T-cell (primary cell): ENCODE data around the gene CHIT1. TPM values are rescaled to one million over a fixed set of nuclear protein-coding genes. Genes with fewer than 3 reads are reported as not detected.
"Not testable (repeated sequence)": the region's sequence is repeated elsewhere in the genome, so short reads cannot be mapped to it uniquely, and the experiment has no call there.

Experiments
- ATAC-seq, 4 experiments: fragments of 200-7000 bp in 3 of 4; fragments of 150-1000 bp in 1 of 4; cut with Tn5 transposase; replicated peaks in 1 of 4; 1 replicate in 3 of 4; 2 replicates in 1 of 4; pipeline ENCODE4 v1.10.0; 2021; ENCODE audit warnings: moderate library complexity in 3 of 4, mild to moderate bottlenecking in 2 of 4, moderate number of reproducible peaks in 1 of 4
- CTCF ChIA-PET, 2 donors: fragments of 300-600 bp; sonication (Branson Sonifier 250); formaldehyde crosslinking; loops; one replicate each; lab custom pipeline; 2022; ENCODE audit warnings: antibody characterized with exemption in 2 of 2; lab: Charles Lee
- POLR2A ChIA-PET, 2 donors: fragments of 300-600 bp; sonication (Branson Sonifier 250); formaldehyde crosslinking; loops; one replicate each; lab custom pipeline; 2022; ENCODE audit warnings: antibody characterized with exemption in 2 of 2; lab: Charles Lee
- DNase-seq, 35 experiments: peaks; one replicate each; pipeline versions ENCODE4 v3.0.0 to v3.0.0-alpha.2; 2013 to 2023
- H3K27ac ChIP-seq: one replicate; pipeline ENCODE4 v1.5.1; 2013; ENCODE audit warnings: low read length
- H3K27me3 ChIP-seq, 2 experiments: replicated peaks in 1 of 2; 1 replicate in 1 of 2; 2 replicates in 1 of 2; pipeline versions ENCODE4 v1.6.1 to v1.7.0; 2013; ENCODE audit warnings: low read length in 1 of 2, mixed read lengths in 1 of 2; ENCODE audit not compliant: control insufficient read depth in 2 of 2, insufficient read depth in 2 of 2; ENCODE audit errors: extremely low read depth in 1 of 2
- H3K36me3 ChIP-seq, 2 donors: 1 replicate in 1 of 2; 2 replicates in 1 of 2; pipeline versions ENCODE4 v1.6.1 to v1.7.0; 2013; ENCODE audit warnings: low read length in 1 of 2; ENCODE audit not compliant: control insufficient read depth in 2 of 2, insufficient read depth in 1 of 2; ENCODE audit errors: extremely low read depth in 1 of 2
- H3K4me1 ChIP-seq, 2 experiments: 1 replicate in 1 of 2; 2 replicates in 1 of 2; pipeline versions ENCODE4 v1.6.1 to v1.7.0; 2013; ENCODE audit warnings: low read length in 2 of 2, mixed read lengths in 1 of 2; ENCODE audit not compliant: insufficient read depth in 2 of 2, control insufficient read depth in 1 of 2; ENCODE audit errors: extremely low read depth in 1 of 2
- H3K4me3 ChIP-seq, 2 donors: 1 replicate in 1 of 2; 2 replicates in 1 of 2; pipeline versions ENCODE4 v1.5.1 to v1.7.0; 2013; ENCODE audit warnings: mild to moderate bottlenecking in 2 of 2, low read length in 1 of 2, moderate library complexity in 1 of 2; ENCODE audit not compliant: control insufficient read depth in 1 of 2; ENCODE audit errors: extremely low read depth in 1 of 2
- H3K9me3 ChIP-seq: 2 replicates; pipeline ENCODE4 v1.7.0; 2013
- H3K27ac Mint-ChIP-seq, 2 donors: one replicate each; pipeline ENCODE4 v1.8.0; 2020 to 2021; ENCODE audit warnings: mild to moderate bottlenecking in 2 of 2, mixed read lengths in 2 of 2
- H3K27me3 Mint-ChIP-seq, 2 donors: one replicate each; pipeline ENCODE4 v1.8.0; 2021 to 2022; ENCODE audit warnings: mixed read lengths in 2 of 2
- H3K36me3 Mint-ChIP-seq: one replicate; pipeline ENCODE4 v1.8.0; 2021; ENCODE audit warnings: mixed read lengths
- H3K4me1 Mint-ChIP-seq, 3 donors: one replicate each; pipeline ENCODE4 v1.8.0; 2020 to 2022; ENCODE audit warnings: mixed read lengths in 3 of 3, mild to moderate bottlenecking in 1 of 3
- H3K4me3 Mint-ChIP-seq, 3 donors: one replicate each; pipeline ENCODE4 v1.8.0; 2020 to 2022; ENCODE audit warnings: mild to moderate bottlenecking in 3 of 3, mixed read lengths in 3 of 3, moderate library complexity in 3 of 3
- H3K9me3 Mint-ChIP-seq, 3 donors: one replicate each; pipeline ENCODE4 v1.8.0; 2020 to 2022; ENCODE audit warnings: mixed read lengths in 3 of 3
- WGBS: methylation state at CpG from one replicate; pipeline ENCODE4 v1.1.5; 2013; ENCODE audit warnings: missing lambda C conversion rate; ENCODE audit not compliant: insufficient coverage; 5-methylcytosine and 5-hydroxymethylcytosine counted together
- total RNA-seq, 35 experiments: library from RNA in 6 of 35; stranded (reverse) in 6 of 35; fragments of 120-200 nt in 1 of 35; gene quantifications; one replicate each; pipeline versions ENCODE4 v1.2.1 to v1.2.4 and lab custom pipeline; 2013 to 2026

The CHIT1 gene
- total RNA-seq, 5 donors from 2014 or later (not counting 1 experiment from before 2014, with no cell fraction given), result 0.12 to 2.3 (median 0.92) TPM; not detected in 1

DNA sequence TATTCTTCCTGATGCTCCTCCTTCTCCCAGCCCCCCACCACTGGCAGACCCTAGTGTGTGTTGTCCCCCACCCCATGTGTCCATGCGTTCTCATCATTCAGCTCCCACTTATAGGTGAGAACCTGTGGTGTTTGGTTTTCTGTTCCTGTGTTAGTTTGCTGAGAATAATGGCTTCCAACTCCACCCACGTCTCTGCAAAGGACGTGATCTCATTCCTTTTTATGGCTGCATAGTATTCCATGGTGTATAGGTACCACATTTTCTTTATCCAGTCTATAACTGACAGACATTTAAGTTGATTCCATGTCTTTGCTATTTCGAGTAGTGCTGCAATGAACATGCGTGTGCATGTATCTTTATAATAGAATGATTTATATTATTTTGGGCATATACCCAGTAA, 12.2 kb upstream of the CHIT1 start:
- H3K4me3 Mint-ChIP-seq, H3K4me1 Mint-ChIP-seq, H3K9me3 Mint-ChIP-seq, CTCF ChIA-PET, H3K4me1 ChIP-seq, H3K27ac Mint-ChIP-seq, H3K9me3 ChIP-seq, POLR2A ChIA-PET, DNase-seq, H3K4me3 ChIP-seq, H3K36me3 ChIP-seq, ATAC-seq, H3K36me3 Mint-ChIP-seq, H3K27ac ChIP-seq: not testable (repeated sequence)
- peaks cover 0 to 14% of the 10 kb centered on the region in 2 experiments for H3K27me3 ChIP-seq
- H3K27me3 Mint-ChIP-seq, result peaks cover 21 to 43% of the 10 kb centered on the region in 2 donors
- no CpG with 5 or more reads among the region's 5 CpGs for WGBS

DNA sequence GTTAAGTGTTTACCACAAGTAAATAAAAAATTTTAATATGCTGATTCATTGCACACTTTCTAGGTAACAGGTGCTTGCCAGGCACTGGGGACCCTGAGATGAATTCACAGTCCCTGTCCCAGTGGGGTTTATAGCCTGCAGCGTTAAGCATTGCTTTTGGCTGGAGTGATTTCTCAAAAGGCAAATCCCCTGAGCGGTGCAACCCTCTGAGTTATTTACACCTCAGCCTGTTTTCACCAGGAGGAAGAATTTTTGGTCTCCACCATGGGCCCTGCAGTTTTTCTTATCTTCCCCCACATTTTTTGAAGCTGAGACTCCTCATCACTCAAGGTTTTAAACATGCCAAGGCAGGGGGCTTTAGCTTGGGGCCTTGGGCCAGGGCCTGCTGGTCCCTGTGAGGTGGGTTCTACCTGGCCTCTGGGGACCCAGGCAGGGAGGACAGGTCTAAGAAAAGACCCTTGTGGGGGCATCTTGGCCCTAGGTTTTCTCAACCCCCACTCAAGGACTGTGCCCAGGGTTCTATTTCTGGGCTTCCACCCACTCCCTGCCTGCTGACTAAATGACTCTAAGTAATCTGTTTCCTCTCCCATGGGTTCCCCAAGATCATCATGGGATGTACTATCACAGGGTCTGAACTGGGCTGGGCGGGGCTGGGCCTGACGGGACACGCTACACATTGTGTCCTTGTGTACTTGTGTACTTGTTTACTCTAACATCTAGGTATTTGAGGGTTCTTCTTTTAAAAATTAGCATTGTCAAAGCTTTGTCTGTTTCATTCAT, 10.2 kb upstream of the CHIT1 start:
- Mint-ChIP-seq H3K4me1 (no peaks in the 10 kb centered on the region), H3K27ac (no peak overlapping the region), H3K9me3 (peaks cover 7 to 21% (median 10%) of the 10 kb centered on the region in 3 donors), H3K4me3 (no peak overlapping the region), H3K36me3 (no peaks in the 10 kb centered on the region), H3K27me3 (peaks cover 21 to 36% of the 10 kb centered on the region in 2 donors)
- DNase-seq, result no peak
- Histone ChIP-seq H3K27ac (no peak overlapping the region), H3K4me1 (no peaks in the 10 kb centered on the region), H3K36me3 (no peaks in the 10 kb centered on the region), H3K9me3 (no peaks in the 10 kb centered on the region), H3K27me3 (peaks cover 0 to 16% of the 10 kb centered on the region in 2 experiments), H3K4me3 (no peak overlapping the region)
- ATAC-seq, result no peak
- ChIA-PET CTCF (no interaction called here), POLR2A (no interaction called here)
- no CpG with 5 or more reads among the region's 5 CpGs for WGBS

DNA sequence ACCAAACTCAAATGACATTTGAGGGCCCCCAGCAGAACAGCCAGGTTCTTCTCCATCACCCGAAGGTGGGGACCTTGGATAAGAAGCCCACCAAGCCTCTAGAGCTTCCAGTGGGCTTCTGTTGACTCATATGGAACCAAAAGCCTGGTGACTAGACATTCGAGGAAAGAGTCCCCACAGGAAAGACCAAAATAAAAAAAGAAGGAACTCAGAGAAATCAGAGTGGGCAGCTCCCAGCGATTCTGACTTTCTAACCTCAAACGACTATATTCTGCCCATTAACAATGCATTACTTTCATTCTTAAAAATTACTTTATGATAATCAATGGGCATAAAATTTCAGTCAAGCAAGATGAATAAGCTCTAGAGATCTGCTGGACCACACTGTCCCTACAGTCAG, 9.6 kb upstream of the CHIT1 start:
- no peak overlapping the region for H3K4me3 ChIP-seq
- H3K4me1 ChIP-seq, result no peaks in the 10 kb centered on the region
- H3K36me3 ChIP-seq, result no peaks in the 10 kb centered on the region
- H3K9me3 Mint-ChIP-seq, result peaks cover 8 to 28% (median 14%) of the 10 kb centered on the region in 3 donors
- peaks cover 3% of the 10 kb centered on the region for H3K36me3 Mint-ChIP-seq
- CTCF ChIA-PET, result interaction anchor here in 1 of 2 donors (0.5 kb wide), 1 partner anchor 28 kb away, joined by 3 read pairs; no protein-coding TSS in a partner anchor
- ATAC-seq (no peak), DNase-seq (no peak)
- H3K9me3 ChIP-seq, result no peaks in the 10 kb centered on the region
- no peaks in the 10 kb centered on the region for H3K4me1 Mint-ChIP-seq
- H3K27ac Mint-ChIP-seq, result no peak overlapping the region
- H3K27me3 ChIP-seq, result peaks cover 0 to 16% of the 10 kb centered on the region in 2 experiments
- POLR2A ChIA-PET, result no interaction called here
- H3K27ac ChIP-seq, result no peak overlapping the region
- no peak overlapping the region for H3K4me3 Mint-ChIP-seq
- 45% methylated on average over 2 of the region's 4 CpGs for WGBS
- peaks cover 21 to 36% of the 10 kb centered on the region in 2 donors for H3K27me3 Mint-ChIP-seq

DNA sequence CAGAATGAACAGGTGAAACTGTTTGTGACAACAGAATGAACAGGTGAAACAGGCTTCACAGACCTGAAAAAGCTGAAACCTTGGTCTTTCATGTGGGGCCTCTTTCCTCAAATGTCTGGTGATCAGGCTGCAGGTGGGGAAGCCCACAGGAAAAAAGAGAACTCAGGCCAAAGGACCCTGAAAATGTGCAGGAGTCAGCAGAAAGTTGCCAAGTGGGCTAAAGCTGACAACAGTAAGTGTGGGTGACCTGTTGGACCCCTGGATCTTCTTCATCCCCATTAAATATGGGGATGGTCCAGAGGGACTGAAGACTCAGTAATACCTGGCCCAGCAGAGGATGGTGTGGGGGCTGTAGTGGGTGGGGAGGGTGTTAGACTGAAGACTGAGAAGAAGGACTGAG, 9.1 kb upstream of the CHIT1 start:
- Histone ChIP-seq H3K4me1 (no peaks in the 10 kb centered on the region), H3K27ac (no peak overlapping the region), H3K36me3 (no peaks in the 10 kb centered on the region), H3K9me3 (no peaks in the 10 kb centered on the region), H3K4me3 (no peak overlapping the region), H3K27me3 (peaks cover 0 to 19% of the 10 kb centered on the region in 2 experiments)
- DNase-seq (no peak), ATAC-seq (no peak)
- H3K27ac Mint-ChIP-seq, result no peak overlapping the region
- H3K9me3 Mint-ChIP-seq, result peaks cover 14 to 33% (median 20%) of the 10 kb centered on the region in 3 donors
- H3K36me3 Mint-ChIP-seq, result peaks cover 8% of the 10 kb centered on the region
- POLR2A ChIA-PET, result no interaction called here
- no peaks in the 10 kb centered on the region for H3K4me1 Mint-ChIP-seq
- CTCF ChIA-PET, result interaction anchor here in 1 of 2 donors (0.5 kb wide), 1 partner anchor 28 kb away, joined by 3 read pairs; no protein-coding TSS in a partner anchor
- no peak overlapping the region for H3K4me3 Mint-ChIP-seq
- peaks cover 21 to 32% of the 10 kb centered on the region in 2 donors for H3K27me3 Mint-ChIP-seq

DNA sequence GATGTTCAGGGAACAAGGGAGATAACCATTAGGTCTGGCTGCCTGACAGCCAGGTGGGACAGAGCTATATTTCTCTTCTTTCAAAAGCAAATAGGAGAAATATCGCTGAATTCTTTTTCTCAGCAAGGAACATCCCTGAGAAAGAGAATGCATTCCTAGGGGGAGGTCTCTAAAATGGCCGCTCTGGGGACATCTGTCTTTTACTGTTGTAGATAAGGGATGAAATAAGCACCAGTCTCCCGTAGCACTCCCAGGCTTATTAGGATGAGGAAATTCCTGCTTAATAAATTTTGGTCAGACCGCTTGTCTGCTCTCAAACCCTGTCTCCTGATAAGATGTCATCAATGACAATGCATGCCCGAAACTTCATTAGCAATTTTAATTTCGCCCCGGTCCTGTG, 5.4 kb upstream of the CHIT1 start:
- no CpG with 5 or more reads among the region's 7 CpGs for WGBS
- H3K36me3 Mint-ChIP-seq, DNase-seq, H3K4me3 Mint-ChIP-seq, H3K4me1 ChIP-seq, H3K27ac Mint-ChIP-seq, ATAC-seq, H3K4me1 Mint-ChIP-seq, H3K4me3 ChIP-seq, H3K9me3 ChIP-seq, CTCF ChIA-PET, H3K36me3 ChIP-seq, POLR2A ChIA-PET, H3K27ac ChIP-seq: not testable (repeated sequence)
- Mint-ChIP-seq H3K27me3 (peaks cover 20 to 38% of the 10 kb centered on the region in 2 donors), H3K9me3 (peaks cover 14 to 34% (median 20%) of the 10 kb centered on the region in 3 donors)
- peaks cover 0 to 40% of the 10 kb centered on the region in 2 experiments for H3K27me3 ChIP-seq

DNA sequence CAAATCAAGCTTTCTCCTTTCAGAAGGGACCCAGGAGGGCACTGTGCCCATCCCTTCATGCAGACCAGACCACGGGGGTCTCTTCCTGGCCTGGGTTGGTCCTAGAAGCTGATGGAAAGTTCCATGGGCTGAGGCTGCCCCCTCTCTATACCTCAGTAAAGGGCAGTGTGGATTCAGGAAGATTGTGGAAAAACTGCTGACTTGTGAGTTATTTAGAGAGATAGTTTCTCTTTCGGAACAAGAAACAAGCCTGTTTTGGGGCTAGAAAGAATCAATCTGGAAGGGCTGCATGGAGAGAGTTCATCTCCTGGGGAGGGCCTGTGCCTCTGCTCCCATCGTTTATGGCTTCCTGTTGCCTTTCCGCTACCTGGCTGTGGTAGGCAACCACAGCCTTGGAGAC, 803 bp downstream of the CHIT1 start:
- Histone ChIP-seq H3K36me3 (no peaks in the 10 kb centered on the region), H3K4me3 (no peak overlapping the region), H3K27me3 (peaks cover 0 to 57% of the 10 kb centered on the region in 2 experiments), H3K4me1 (no peaks in the 10 kb centered on the region), H3K9me3 (no peaks in the 10 kb centered on the region), H3K27ac (no peak overlapping the region)
- H3K36me3 Mint-ChIP-seq, result peaks cover under 1% of the 10 kb centered on the region
- CTCF ChIA-PET, result no interaction called here
- peaks cover 17 to 42% of the 10 kb centered on the region in 2 donors for H3K27me3 Mint-ChIP-seq
- no peak for ATAC-seq
- no peak for DNase-seq
- 66% methylated on average over 3 of the region's 4 CpGs for WGBS
- no peak overlapping the region for H3K27ac Mint-ChIP-seq
- POLR2A ChIA-PET, result no interaction called here
- no peak overlapping the region for H3K4me3 Mint-ChIP-seq
- H3K4me1 Mint-ChIP-seq, result no peaks in the 10 kb centered on the region
- peaks cover 1 to 3% (median 1%) of the 10 kb centered on the region in 3 donors for H3K9me3 Mint-ChIP-seq
